Spinal cord (tissue), 10 donors: ENCODE measurements around the gene SLC15A3. TPM values are rescaled to one million over a fixed set of nuclear protein-coding genes. Genes with fewer than 3 reads are reported as not detected.
"Not testable (repeated sequence)": the region's sequence is repeated elsewhere in the genome, so short reads cannot be mapped to it uniquely, and the experiment has no call there.

ENCODE experiments used
- DNase-seq, 6 donors: peaks; one replicate each; pipeline versions ENCODE4 v3.0.0 to v3.0.0-alpha.2; 2013 to 2015; ENCODE audit warnings: low spot score in 6 of 6, low read depth in 4 of 6
- H3K27ac ChIP-seq: one replicate; pipeline ENCODE4 v1.5.1; 2013; ENCODE audit warnings: low read depth, low read length, control low read depth
- H3K27me3 ChIP-seq: one replicate; pipeline ENCODE4 v1.6.1; 2013; ENCODE audit warnings: low read length; ENCODE audit not compliant: control insufficient read depth, insufficient read depth
- H3K36me3 ChIP-seq: one replicate; pipeline ENCODE4 v1.6.1; 2013; ENCODE audit warnings: low read length; ENCODE audit not compliant: control insufficient read depth, insufficient read depth
- H3K4me1 ChIP-seq: one replicate; pipeline ENCODE4 v1.6.1; 2013; ENCODE audit warnings: low read length; ENCODE audit not compliant: control insufficient read depth, insufficient read depth
- H3K4me3 ChIP-seq: one replicate; pipeline ENCODE4 v1.5.1; 2013; ENCODE audit warnings: low read depth, low read length, control low read depth
- H3K9me3 ChIP-seq: one replicate; pipeline ENCODE4 v1.6.1; 2013; ENCODE audit warnings: low read length; ENCODE audit not compliant: control insufficient read depth, insufficient read depth
- WGBS: methylation state at CpG from one replicate; pipeline ENCODE4 v1.1.5; 2013; ENCODE audit warnings: missing lambda C conversion rate; ENCODE audit not compliant: insufficient coverage; 5-methylcytosine and 5-hydroxymethylcytosine counted together
- polyA plus RNA-seq, 2 donors: library from polyadenylated mRNA; unstranded; fragments of 120-200 nt; gene quantifications; one replicate each; pipeline ENCODE4 v1.2.1, GENCODE V29; 2013; ENCODE audit not compliant: insufficient read length in 2 of 2
- total RNA-seq, 2 donors: library from RNA; depleted of rRNA in 1 of 2; stranded (reverse); fragments of 120-200 nt in 1 of 2; fragments of >200 nt in 1 of 2; gene quantifications; one replicate each; pipeline versions ENCODE4 v1.2.3 to v1.2.4, GENCODE V29; 2013 to 2014
- donor health status: healthy.

The SLC15A3 gene
- total and polyA plus RNA-seq, 4 donors = 20.3 to 35.5 (median 30.6) TPM

DNA sequence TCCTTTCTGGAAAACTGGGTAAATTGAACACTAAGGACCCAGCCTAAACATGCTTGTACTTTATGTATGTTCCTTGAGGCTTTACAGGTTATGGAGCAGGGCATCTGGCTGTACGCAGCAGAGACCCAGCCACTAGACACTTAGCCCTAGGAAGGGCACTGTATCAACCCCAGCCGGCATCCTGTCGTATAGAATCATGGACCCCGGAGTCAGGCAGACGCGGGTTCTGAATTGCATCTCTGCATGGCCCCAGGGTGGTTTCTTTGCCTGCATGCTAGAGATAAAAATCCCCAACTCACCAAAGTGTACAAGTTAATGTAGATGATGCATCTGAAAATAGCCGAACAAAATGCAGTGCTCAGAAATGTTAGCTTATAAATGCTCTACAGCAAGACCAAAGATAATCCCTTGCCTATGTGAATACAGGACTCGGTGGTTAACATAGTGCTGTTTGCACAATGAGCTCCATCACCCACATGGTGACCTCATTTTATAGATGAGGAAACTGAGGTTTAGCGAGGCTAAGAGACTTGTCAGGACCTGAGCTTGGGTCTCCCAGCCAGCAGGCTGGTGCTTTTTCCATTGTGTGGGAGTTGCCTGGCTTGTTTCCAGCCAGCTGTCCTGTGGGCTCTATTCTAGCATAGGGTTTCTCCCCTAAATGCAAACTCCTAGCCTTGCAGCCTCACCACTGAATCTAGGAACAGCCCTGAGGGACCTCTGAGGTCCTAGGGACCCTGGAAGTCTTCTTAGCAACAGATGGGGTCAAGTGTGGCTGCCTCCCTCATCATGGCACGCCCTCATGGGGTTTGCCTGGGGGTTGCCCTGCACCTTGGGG is 26.8 kb upstream of the SLC15A3 start:
- H3K36me3 ChIP-seq = no peaks in the 10 kb centered on the region
- H3K9me3 ChIP-seq = no peaks in the 10 kb centered on the region
- peaks cover 18% of the 10 kb centered on the region for H3K4me1 ChIP-seq
- no peaks in the 10 kb centered on the region for H3K27me3 ChIP-seq
- 87% methylated on average over 4 of the region's 10 CpGs for WGBS
- H3K4me3 ChIP-seq = no peak overlapping the region
- DNase-seq = no peak
- H3K27ac ChIP-seq = no peak overlapping the region

DNA sequence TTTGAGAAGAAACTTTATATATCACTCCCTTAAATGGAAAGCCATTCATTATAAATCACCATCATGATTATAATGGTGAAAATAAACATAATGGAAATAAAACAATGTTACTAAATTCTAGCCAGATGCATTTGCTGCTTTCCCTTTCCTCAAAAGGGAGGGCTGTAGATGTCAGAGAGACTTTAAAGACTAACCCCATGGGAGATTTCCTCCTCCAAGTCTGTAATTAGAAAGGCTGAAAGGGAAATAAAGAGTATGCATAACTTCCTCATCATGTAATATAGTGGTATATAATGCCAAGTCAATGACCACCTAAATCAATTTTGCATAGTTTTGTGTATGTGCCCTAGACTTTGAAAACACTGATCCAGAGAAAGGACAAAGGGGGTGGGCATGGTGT is 25.9 kb upstream of the SLC15A3 start:
- H3K9me3 ChIP-seq = no peaks in the 10 kb centered on the region
- H3K27ac ChIP-seq = no peak overlapping the region
- DNase-seq = no peak
- no peaks in the 10 kb centered on the region for H3K27me3 ChIP-seq
- H3K36me3 ChIP-seq = no peaks in the 10 kb centered on the region
- peaks cover 25% of the 10 kb centered on the region for H3K4me1 ChIP-seq
- H3K4me3 ChIP-seq = no peak overlapping the region

DNA sequence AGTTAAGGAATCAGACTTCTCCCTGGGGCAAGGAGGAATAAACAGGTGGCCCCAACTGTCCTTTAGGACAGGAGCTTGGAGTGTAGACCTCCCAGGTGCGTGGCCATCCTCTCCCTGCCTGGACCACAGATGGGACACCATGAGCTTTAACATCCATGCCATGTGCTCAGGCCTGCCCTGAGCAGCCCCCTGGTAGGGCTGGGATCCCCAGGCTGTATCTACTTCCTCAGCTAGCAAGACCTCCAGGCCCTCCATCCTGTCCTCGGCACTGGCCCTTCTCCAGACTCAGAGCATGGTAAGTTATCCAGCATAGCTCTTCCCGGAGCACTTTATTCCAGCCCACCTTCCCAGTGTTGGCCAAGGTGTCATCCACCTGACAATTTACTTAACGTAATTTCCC is 25.2 kb upstream of the SLC15A3 start:
- H3K36me3 ChIP-seq = no peaks in the 10 kb centered on the region
- DNase-seq = no peak
- no peaks in the 10 kb centered on the region for H3K9me3 ChIP-seq
- no peak overlapping the region for H3K27ac ChIP-seq
- H3K4me1 ChIP-seq = peaks cover 31% of the 10 kb centered on the region
- H3K4me3 ChIP-seq = no peak overlapping the region
- 89% methylated on average over 4 of the region's 4 CpGs for WGBS
- no peaks in the 10 kb centered on the region for H3K27me3 ChIP-seq

DNA sequence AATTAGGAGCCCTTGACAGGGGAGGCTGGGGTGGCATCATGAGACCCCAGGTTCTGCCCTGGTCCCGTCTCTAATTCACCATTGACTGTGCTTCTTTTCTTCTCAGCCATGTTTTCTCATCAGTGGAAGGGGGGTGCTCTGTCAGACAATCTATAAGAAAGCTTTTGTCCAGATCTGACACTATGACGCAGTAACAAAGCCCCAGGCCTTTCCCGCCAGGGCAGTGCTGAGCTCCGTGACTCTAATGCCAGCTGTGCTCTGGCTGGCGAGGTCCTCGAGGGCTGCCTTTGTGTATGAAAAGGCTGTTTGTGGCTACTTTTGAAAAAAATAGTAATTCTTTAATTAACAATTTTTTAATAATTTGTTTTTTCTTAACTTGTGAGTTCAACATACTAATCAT is 22.8 kb upstream of the SLC15A3 start:
- DNase-seq = peak in 1 of 6 donors; percentile 59

DNA sequence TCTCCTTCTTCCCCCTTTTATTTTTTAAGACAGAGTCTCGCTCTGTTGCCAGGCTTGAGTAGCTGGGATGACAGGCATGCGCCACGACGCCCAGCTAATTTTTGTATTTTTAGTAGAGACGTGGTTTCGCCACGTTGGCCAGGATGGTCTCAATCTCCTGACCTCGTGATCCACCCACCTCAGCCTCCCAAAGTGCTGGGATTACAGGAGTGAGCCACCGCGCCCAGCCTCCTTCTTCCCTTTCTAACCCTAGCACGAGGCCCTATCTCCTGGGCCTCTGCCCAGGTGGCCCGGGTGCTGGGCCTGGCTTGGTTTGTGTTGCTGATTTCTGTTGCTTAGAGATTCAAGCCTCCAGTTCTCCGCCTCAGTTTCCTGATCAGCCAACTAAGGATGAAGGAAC is 22.3 kb upstream of the SLC15A3 start:
- DNase-seq, H3K4me3 ChIP-seq, H3K9me3 ChIP-seq, H3K27me3 ChIP-seq, H3K36me3 ChIP-seq: not testable (repeated sequence)
- Histone ChIP-seq H3K27ac (peak overlapping the region; percentile 76), H3K4me1 (peaks cover 32% of the 10 kb centered on the region)
- 91% methylated on average over 7 of the region's 13 CpGs for WGBS

More for the DNA sequence above, 22.8 kb upstream of the SLC15A3 start:
- H3K36me3 ChIP-seq = no peaks in the 10 kb centered on the region
- WGBS = 48% methylated on average over 3 of the region's 6 CpGs
- peaks cover 32% of the 10 kb centered on the region for H3K4me1 ChIP-seq
- no peak overlapping the region for H3K4me3 ChIP-seq
- peak overlapping the region; percentile 76 for H3K27ac ChIP-seq
- H3K27me3 ChIP-seq = no peaks in the 10 kb centered on the region
- no peaks in the 10 kb centered on the region for H3K9me3 ChIP-seq

DNA sequence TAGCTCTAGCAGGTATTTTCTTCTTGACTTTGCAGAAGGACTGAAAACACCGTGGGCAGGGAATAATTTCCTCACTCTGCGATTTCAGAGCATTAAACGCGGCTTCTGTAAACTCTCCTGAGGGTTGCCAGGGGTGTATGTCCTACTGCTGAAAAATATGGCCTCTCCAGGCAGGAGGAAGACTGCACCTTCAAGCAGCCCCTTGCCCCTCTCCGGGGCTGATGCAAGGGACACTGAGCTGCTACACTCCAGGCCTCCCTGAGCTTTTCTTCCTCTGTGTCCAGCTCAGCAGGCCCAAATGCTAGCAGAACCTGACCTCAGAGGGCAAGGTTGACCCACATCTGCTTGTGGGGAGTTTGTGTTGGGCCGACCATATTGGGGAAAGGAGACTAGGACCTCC is 21.7 kb upstream of the SLC15A3 start:
- 90% methylated on average over 5 of the region's 6 CpGs for WGBS
- H3K4me3 ChIP-seq = no peak overlapping the region
- H3K27ac ChIP-seq = peak overlapping the region; percentile 76

DNA sequence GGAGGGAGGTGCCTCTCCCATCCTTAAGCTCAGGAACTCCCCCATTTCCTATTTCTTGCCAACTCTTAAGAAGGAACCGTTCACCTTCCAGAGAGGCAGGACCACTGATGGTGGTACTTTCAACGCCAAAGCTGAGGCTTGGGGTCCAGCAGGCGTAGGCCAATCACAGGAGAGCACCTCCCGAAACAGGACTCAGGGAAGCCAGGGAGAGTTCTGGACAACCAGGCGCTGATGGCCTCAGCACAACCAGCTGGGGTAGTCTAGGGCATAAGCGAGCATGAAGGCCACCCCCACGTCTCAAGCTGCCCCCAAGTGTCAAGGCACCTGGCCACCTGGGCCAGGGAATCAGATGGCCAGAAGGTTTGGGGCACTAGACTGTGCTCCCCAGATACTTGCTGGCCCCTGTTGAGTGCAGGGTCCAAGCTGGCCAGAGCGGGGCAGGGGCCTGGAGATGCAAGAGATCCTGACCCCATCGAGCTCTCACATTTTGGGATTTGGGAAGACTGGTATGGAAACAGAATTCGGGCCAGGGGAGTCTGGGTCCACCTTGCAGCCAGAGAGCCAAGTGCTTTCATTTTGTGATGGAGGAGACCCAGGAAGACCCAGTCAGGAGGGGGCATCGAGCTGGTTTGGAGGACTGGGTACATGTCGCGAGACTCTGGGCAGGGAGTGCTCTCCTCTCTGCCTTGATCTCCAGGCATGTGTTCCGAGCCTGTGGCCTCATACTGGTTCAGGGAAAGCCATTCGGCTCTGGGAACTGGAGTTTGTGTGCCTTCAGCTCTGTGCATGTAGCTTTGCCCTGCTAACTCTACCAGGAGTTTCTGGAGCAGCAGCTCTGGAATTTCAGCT is 20.4 kb upstream of the SLC15A3 start:
- Histone ChIP-seq H3K4me1 (peaks cover 25% of the 10 kb centered on the region), H3K27ac (no peak overlapping the region), H3K36me3 (no peaks in the 10 kb centered on the region), H3K4me3 (no peak overlapping the region), H3K27me3 (no peaks in the 10 kb centered on the region), H3K9me3 (no peaks in the 10 kb centered on the region)
- no peak for DNase-seq
- 94% methylated on average over 15 of the region's 15 CpGs for WGBS

More for the DNA sequence above, 21.7 kb upstream of the SLC15A3 start:
- no peaks in the 10 kb centered on the region for H3K36me3 ChIP-seq
- H3K4me1 ChIP-seq = peaks cover 29% of the 10 kb centered on the region
- DNase-seq = no peak
- H3K27me3 ChIP-seq = no peaks in the 10 kb centered on the region
- no peaks in the 10 kb centered on the region for H3K9me3 ChIP-seq

DNA sequence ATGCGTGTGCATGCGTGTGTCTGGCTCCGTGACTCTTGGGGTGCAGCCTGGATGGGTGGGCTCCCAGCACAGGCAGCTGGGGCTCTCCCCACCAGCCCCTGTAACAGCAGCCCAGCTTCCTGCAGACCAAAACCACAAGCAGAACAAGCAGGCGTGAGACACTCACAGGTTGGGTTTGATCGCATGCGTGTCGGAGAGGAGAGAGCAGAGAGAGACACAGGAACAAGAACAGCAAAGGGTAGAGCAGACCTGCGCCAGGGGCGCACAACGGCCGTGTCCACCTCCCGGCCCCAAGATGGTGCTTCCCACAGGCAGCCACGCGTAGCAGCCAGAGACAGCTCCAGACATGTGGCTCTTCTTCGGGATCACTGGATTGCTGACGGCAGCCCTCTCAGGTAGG is 19.5 kb upstream of the SLC15A3 start, which contains the start of gene CD6:
Gene CD6, plus strand, starts transcription at position 161 of the 400 bp plus-strand sequence. Its CDS starts 186 bp downstream, at position 347.
- whole genome bisulfite sequencing = 89% methylated on average over 15 of the region's 16 CpGs
- Histone ChIP-seq H3K9me3 (no peaks in the 10 kb centered on the region), H3K27ac (no peak within 1 kb of the TSS), H3K27me3 (no peaks in the 10 kb centered on the region), H3K4me3 (no peak within 1 kb of the TSS), H3K4me1 (peaks cover 25% of the 10 kb centered on the region), H3K36me3 (no peaks in the 10 kb centered on the region)
- no peak for DNase-seq

DNA sequence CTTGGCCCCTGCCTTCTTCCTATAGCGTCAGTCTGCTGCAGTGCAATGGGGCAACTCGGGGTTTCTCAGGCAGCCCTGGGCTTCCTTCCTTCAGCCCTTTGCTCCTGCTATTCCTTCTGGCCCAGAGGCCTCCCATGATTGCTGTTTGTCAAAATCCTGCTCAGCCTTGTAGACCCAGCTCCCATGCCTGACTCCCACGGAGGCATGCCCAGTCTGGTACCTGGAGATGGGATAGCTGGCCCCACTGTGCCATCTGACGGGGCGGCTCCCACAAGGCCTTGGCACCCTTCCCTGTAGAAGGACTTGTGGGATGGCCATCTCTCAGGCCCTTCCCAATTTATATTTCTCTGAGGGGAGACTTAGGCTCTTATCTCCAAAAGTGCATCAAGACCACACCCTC is 18.9 kb upstream of the SLC15A3 start:
- Histone ChIP-seq H3K9me3 (no peaks in the 10 kb centered on the region), H3K36me3 (no peaks in the 10 kb centered on the region), H3K4me3 (no peak overlapping the region), H3K27ac (no peak overlapping the region), H3K4me1 (peaks cover 25% of the 10 kb centered on the region), H3K27me3 (no peaks in the 10 kb centered on the region)
- no peak for DNase-seq
- 73% methylated on average over 5 of the region's 5 CpGs for WGBS
